Epithelial cell of esophagus (primary cell): ENCODE data around the gene FHOD3.

Source experiments
- DNase-seq: peaks from one replicate; pipeline ENCODE4 v3.0.0; 2010; ENCODE audit warnings: low read depth
- H3K4me3 ChIP-seq: 2 replicates; pipeline ENCODE4 v1.5.1; 2011; ENCODE audit warnings: mild to moderate bottlenecking, low read length, control low read depth
- TF ChIP-seq, protein P1 (sequence below): IDR thresholded peaks from 2 replicates; pipeline ENCODE4 v1.5.1; 2011; ENCODE audit warnings: low read depth, mild to moderate bottlenecking, low read length, control low read depth, inconsistent platforms; ENCODE audit not compliant: insufficient read depth; ENCODE audit errors: missing control alignments

FHOD3 gene

DNA sequence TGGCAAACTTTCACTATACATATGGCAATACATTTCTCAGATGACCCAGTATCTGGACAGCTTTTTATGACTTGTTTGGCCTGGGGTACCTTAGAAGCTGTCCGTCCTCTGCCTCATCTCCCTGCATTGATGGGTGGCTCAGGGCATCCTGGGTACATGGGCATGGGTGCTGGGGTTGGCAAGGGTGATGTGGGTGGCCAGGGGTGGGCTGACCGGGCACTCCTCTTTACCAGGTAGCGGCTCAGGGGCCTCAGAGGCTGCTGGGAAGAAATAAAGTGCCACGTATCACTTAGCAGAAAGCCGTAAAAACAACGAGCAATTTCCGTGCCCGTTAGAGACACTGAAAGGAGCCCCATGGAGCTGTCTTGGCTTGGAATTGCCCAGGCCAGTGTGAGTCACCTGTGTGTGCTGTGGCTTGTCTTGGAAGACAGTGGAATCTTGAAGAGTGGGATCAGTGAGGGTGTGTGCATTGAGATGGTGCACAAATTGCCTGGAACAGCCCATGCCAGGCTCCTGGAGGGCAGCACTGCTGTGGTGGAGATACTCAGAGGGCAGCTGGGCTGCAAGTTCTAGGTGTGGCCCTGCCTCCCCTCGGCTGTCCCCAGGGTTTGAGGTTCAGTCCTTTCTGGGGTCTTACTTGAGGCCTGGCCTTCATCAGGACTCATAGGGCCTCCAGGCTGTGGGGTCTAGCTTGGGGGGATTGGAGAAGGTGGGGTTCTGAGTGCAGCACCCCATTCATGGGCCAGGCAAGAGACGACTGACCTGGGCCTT is 88.8 kb downstream of the FHOD3 start:
- no peak overlapping the region for H3K4me3 ChIP-seq
- TF ChIP-seq, protein P1, sequence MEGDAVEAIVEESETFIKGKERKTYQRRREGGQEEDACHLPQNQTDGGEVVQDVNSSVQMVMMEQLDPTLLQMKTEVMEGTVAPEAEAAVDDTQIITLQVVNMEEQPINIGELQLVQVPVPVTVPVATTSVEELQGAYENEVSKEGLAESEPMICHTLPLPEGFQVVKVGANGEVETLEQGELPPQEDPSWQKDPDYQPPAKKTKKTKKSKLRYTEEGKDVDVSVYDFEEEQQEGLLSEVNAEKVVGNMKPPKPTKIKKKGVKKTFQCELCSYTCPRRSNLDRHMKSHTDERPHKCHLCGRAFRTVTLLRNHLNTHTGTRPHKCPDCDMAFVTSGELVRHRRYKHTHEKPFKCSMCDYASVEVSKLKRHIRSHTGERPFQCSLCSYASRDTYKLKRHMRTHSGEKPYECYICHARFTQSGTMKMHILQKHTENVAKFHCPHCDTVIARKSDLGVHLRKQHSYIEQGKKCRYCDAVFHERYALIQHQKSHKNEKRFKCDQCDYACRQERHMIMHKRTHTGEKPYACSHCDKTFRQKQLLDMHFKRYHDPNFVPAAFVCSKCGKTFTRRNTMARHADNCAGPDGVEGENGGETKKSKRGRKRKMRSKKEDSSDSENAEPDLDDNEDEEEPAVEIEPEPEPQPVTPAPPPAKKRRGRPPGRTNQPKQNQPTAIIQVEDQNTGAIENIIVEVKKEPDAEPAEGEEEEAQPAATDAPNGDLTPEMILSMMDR = no peak
- peak; percentile 95 for DNase-seq

DNA sequence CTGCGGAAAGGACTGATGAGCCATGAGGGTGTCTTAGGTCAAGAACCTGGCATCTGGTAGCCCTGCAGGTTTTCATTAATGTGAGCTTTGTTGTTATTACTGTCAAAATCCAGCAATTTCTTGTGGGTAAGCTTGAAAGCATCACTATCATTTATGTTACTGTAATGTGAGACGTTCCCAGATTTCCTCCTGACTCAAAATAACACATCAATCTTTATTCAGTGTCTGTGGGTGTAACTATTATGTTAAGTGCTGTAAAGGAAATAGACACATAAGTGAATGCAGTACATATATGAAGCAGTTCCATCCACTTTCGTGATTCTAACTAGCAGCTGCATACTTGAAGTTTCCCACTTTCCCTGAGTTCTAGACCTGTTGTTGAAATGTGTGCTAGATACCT is 89.8 kb downstream of the FHOD3 start:
- no peak overlapping the region for H3K4me3 ChIP-seq
- DNase-seq = peak; percentile 16
- TF ChIP-seq, protein P1 = no peak

DNA sequence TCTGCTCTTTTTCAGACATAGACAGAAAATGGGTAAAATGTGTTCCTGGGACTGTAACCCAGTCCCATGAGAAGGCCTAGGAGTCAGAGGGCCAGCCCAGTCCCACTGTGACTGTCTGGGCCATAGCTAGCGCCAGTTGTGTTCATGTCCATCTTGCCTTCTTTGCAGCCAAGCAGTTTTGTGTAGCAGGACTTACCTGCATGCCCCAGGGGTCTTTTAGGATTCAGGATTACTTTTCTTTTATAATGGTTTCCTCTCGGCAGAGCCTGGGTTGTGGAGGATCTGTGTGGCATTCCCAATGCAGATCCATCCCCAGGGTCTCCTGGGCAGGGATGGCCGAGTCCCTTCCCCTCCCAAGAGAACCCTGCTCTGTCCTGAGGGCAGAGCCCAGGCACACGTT is 90.8 kb downstream of the FHOD3 start:
- TF ChIP-seq, protein P1 = no peak
- no peak overlapping the region for H3K4me3 ChIP-seq
- no peak for DNase-seq

DNA sequence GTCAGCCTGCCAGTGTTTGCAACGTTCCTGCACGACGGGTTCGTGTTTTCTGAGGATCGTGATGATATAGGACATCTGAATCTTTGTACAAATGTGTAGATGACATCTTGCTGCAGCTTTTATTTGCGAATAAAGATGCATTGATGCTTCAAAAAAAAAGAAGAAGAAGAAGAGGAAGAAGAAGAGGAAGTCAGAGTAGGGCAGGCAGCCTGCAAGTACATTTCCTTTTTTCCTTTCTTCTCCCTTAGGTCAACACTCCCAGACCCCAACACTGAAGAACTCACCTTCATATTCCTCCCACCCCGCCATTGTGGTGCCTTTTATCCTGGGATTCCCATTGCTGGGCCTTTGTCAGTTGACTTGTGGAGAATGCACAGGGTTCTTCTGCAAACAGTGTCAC is 91.5 kb downstream of the FHOD3 start:
- TF ChIP-seq, protein P1 = no peak
- DNase-seq = no peak
- no peak overlapping the region for H3K4me3 ChIP-seq

DNA sequence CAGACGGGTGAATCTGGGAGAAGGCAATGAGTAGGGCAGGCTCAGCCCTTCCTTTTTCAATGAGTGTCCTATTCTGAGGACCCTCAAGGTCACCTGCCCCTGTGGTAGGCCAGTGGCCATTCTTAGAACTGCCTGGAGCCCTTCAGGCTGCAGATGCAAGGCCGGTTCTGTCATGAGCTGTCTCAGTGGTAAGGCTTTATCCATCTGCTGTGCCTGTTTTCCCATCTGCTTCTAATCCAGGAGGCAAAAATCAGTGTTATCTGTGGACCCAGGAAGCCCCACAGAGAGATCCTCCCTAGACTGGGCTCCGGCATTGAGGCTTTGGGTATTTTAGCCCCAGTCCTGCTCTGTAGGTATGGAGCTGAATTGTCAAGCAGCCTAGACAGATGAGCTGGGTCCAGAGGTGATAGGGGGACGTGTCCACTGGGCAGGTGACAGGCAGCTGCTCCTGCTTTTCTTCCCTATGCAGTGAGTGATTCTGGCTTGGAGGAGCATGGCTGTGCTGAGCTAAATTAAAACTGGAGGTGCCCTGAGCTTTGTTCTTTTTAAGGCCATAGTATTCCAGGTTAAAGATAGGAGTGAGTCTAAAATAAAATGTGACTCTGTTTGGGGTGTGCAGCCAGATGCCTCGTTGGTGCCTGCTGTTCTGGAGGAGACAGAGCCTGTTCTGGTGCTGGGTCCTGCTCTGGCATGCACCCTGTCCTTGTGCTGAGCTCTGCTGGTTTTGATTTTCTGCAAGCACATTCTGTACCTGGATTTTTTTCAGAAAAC is 92.5 kb downstream of the FHOD3 start:
- TF ChIP-seq, protein P1 = no peak
- no peak overlapping the region for H3K4me3 ChIP-seq
- DNase-seq = no peak

DNA sequence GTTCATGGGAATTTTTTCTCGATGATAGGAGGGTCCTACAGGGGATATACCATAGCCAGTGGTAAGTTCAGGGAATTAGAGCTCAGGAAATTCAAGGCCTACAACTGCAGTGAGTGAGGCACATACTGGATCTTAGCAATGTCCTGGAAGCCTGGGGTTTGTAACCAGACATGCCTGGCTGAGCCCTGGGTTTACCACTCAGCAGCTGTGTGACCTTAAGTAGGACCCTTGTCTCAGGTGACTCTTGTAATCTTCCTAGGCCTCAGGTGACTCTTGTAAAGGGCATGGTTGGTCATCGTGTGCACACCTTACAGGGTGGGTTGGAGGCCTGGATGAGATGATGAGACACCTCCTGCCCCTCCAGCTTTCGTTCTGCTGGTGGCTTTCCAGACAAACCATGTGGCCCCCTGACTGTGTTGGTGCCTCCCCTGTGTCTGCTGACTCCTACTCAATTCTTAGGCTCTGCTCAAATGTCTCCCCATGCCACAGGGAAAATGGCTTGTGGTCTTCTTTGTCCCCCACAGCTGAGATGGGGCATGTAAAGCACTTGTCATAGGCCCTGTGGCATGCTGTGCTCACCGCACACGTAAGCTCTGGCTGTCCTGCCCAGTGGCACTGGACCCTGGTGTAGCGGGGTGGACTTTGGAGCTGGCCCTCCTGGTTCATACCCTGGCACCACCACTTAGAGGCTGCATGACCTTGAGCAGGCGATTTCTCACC is 94.1 kb downstream of the FHOD3 start:
- no peak overlapping the region for H3K4me3 ChIP-seq
- DNase-seq = no peak
- TF ChIP-seq, protein P1 = no peak
